B cell (primary cell): ENCODE data around the gene OR2T27. TPM values are rescaled to one million over a fixed set of nuclear protein-coding genes. Genes with fewer than 3 reads are reported as not detected.

Source experiments
- ATAC-seq: fragments of 200-7000 bp; cut with Tn5 transposase; one replicate; pipeline ENCODE4 v1.10.0; 2021; ENCODE audit warnings: low read depth, mild to moderate bottlenecking, moderate number of reproducible peaks, moderate library complexity
- CTCF ChIA-PET: fragments of 350-600 bp; sonication (Branson Sonifier 250); formaldehyde crosslinking; loops from one replicate; lab custom pipeline; 2021; ENCODE audit warnings: antibody characterized with exemption, inconsistent platforms; lab: Charles Lee
- POLR2A ChIA-PET: fragments of 350-600 bp; sonication (Branson Sonifier 250); formaldehyde crosslinking; loops from one replicate; lab custom pipeline; 2021; ENCODE audit warnings: antibody characterized with exemption; lab: Charles Lee
- DNase-seq: peaks from one replicate; pipeline ENCODE4 v3.0.0; 2013
- H2AFZ ChIP-seq: 2 replicates; pipeline ENCODE4 v1.6.1; 2012; ENCODE audit warnings: mild to moderate bottlenecking, low read depth, low read length; ENCODE audit not compliant: insufficient read depth, poor library complexity, severe bottlenecking
- H3K27ac ChIP-seq, 2 donors: 1 replicate in 1 of 2; 2 replicates in 1 of 2; pipeline ENCODE4 v1.5.1; 2012 to 2013; ENCODE audit warnings: low read length in 2 of 2, mild to moderate bottlenecking in 2 of 2, moderate library complexity in 1 of 2
- H3K27me3 ChIP-seq, 4 experiments: fragments of 200-600 bp in 1 of 4; sonication (generic) in 1 of 4; replicated peaks in 1 of 4; 1 replicate in 2 of 4; 2 replicates in 2 of 4; pipeline versions ENCODE4 v1.6.1 to v1.7.0; 2013 to 2016; ENCODE audit warnings: low read length in 3 of 4, mild to moderate bottlenecking in 2 of 4, mixed read lengths in 1 of 4, moderate library complexity in 1 of 4; ENCODE audit not compliant: insufficient read depth in 4 of 4, control insufficient read depth in 3 of 4; ENCODE audit errors: control extremely low read depth in 1 of 4
- H3K36me3 ChIP-seq, 2 experiments: replicated peaks in 1 of 2; 1 replicate in 1 of 2; 2 replicates in 1 of 2; pipeline versions ENCODE4 v1.6.1 to v1.7.1; 2013; ENCODE audit warnings: low read length in 1 of 2; ENCODE audit not compliant: insufficient read depth in 2 of 2, control insufficient read depth in 1 of 2; ENCODE audit errors: control extremely low read depth in 1 of 2, extremely low read depth in 1 of 2
- H3K4me1 ChIP-seq, 2 donors: fragments of 200-600 bp in 1 of 2; sonication (generic) in 1 of 2; 1 replicate in 1 of 2; 2 replicates in 1 of 2; pipeline versions ENCODE4 v1.5.1 to v1.6.1; 2013 to 2017; ENCODE audit warnings: low read length in 2 of 2; ENCODE audit not compliant: control insufficient read depth in 2 of 2, insufficient read depth in 2 of 2
- H3K4me2 ChIP-seq: replicated peaks from 2 replicates; pipeline ENCODE3; 2012; ENCODE audit warnings: mild to moderate bottlenecking, low read depth, low read length; ENCODE audit not compliant: poor library complexity, severe bottlenecking
- H3K4me3 ChIP-seq, 5 experiments: fragments of 200-600 bp in 1 of 5; sonication (generic) in 1 of 5; 1 replicate in 3 of 5; 2 replicates in 2 of 5; pipeline versions ENCODE4 v1.5.1 to v1.7.0; 2011 to 2016; ENCODE audit warnings: low read length in 4 of 5, mild to moderate bottlenecking in 4 of 5, low read depth in 2 of 5, control low read depth in 1 of 5, moderate library complexity in 1 of 5; ENCODE audit not compliant: insufficient read depth in 1 of 5; ENCODE audit errors: control extremely low read depth in 1 of 5, extremely low read depth in 1 of 5
- H3K79me2 ChIP-seq: fragments of 200-600 bp; sonication (generic); one replicate; pipeline ENCODE4 v1.6.0; 2016; ENCODE audit warnings: low read length; ENCODE audit not compliant: control insufficient read depth, insufficient read depth
- H3K9ac ChIP-seq: fragments of 200-600 bp; sonication (generic); 2 replicates; pipeline ENCODE4 v1.6.1; 2017; ENCODE audit warnings: mild to moderate bottlenecking, low read length, moderate library complexity
- H3K9me3 ChIP-seq, 3 donors: one replicate each; pipeline versions ENCODE4 v1.6.1 to v1.7.1; 2013; ENCODE audit warnings: low read length in 2 of 3; ENCODE audit not compliant: control insufficient read depth in 2 of 3, insufficient read depth in 1 of 3; ENCODE audit errors: control extremely low read depth in 1 of 3
- H4K20me1 ChIP-seq: 2 replicates; pipeline ENCODE4 v1.6.0; 2012; ENCODE audit warnings: mild to moderate bottlenecking, low read length; ENCODE audit not compliant: insufficient read depth, control insufficient read depth, poor library complexity, severe bottlenecking
- H3K27ac Mint-ChIP-seq: one replicate; pipeline ENCODE4 v1.8.0; 2021; ENCODE audit warnings: mixed read lengths
- H3K27me3 Mint-ChIP-seq: one replicate; pipeline ENCODE4 v1.8.0; 2021; ENCODE audit warnings: mixed read lengths
- H3K4me1 Mint-ChIP-seq: one replicate; pipeline ENCODE4 v1.8.0; 2021; ENCODE audit warnings: mixed read lengths
- H3K4me3 Mint-ChIP-seq: one replicate; pipeline ENCODE4 v1.8.0; 2021; ENCODE audit warnings: mixed read lengths
- H3K9me3 Mint-ChIP-seq: one replicate; pipeline ENCODE4 v1.8.0; 2022; ENCODE audit warnings: mixed read lengths; ENCODE audit not compliant: insufficient read depth
- CTCF ChIP-seq: fragments of 200-600 bp; IDR thresholded peaks from one replicate; pipeline ENCODE4 v1.8.0; 2022; ENCODE audit warnings: antibody characterized with exemption, mild to moderate bottlenecking
- EZH2 ChIP-seq: IDR thresholded peaks from 2 replicates; pipeline ENCODE4 v1.6.1; 2012; ENCODE audit warnings: borderline replicate concordance, low read depth, mild to moderate bottlenecking, moderate library complexity, low read length; ENCODE audit not compliant: insufficient read depth, poor library complexity, severe bottlenecking
- WGBS: methylation state at CpG from one replicate; pipeline ENCODE4 v1.1.5; 2013; ENCODE audit warnings: missing lambda C conversion rate; ENCODE audit not compliant: insufficient coverage; 5-methylcytosine and 5-hydroxymethylcytosine counted together
- intact Hi-C: fragments of 100-400 bp; cut with micrococcal nuclease; formaldehyde crosslinking; loops from one replicate; pipeline ENCODE4 v1.10.0; 2022
- polyA plus RNA-seq: library from polyadenylated mRNA; depleted of rRNA; stranded (reverse); fragments of >200 nt; gene quantifications from 2 replicates; pipeline ENCODE4 v1.2.3, GENCODE V29; 2012
- total RNA-seq, 2 donors: library from RNA; stranded (reverse); fragments of 120-200 nt in 1 of 2; gene quantifications; 1 replicate in 1 of 2; 2 replicates in 1 of 2; pipeline versions ENCODE4 v1.2.3 to v1.2.4, GENCODE V29; 2013 to 2022

Gene OR2T27
- total and polyA plus RNA-seq, 2 donors (not counting 1 experiment from before 2014, with no cell fraction given): 0.10 TPM; not detected in 1

GRCh38 chr1:248697907-248698306 lies 42.6 kb upstream of the OR2T27 start:
- Mint-ChIP-seq H3K27ac (no peak overlapping the region), H3K4me3 (no peak overlapping the region), H3K27me3 (no peaks in the 10 kb centered on the region), H3K4me1 (peaks cover 13% of the 10 kb centered on the region), H3K9me3 (no peaks in the 10 kb centered on the region)
- Histone ChIP-seq H3K27me3 (no peaks in the 10 kb centered on the region), H3K4me1 (peaks cover 12 to 15% of the 10 kb centered on the region in 2 donors), H3K27ac (no peak overlapping the region), H3K4me2 (no peak overlapping the region), H3K36me3 (no peaks in the 10 kb centered on the region), H4K20me1 (no peaks in the 10 kb centered on the region), H3K79me2 (no peaks in the 10 kb centered on the region), H2AFZ (no peak overlapping the region), H3K9me3 (no peaks in the 10 kb centered on the region), H3K9ac (no peak overlapping the region), H3K4me3 (no peak overlapping the region)
- 96% methylated on average over 3 of the region's 6 CpGs for WGBS
- intact Hi-C loops: no loop called here
- CTCF ChIA-PET: interaction anchor here (1.2 to 21.8 kb wide), 9 partner anchors 8 to 227 kb away, joined by 3 to 274 read pairs (median 5); no protein-coding TSS in a partner anchor
- TF ChIP-seq EZH2 (no peak), CTCF (no peak)
- POLR2A ChIA-PET: no interaction called here
- ATAC-seq: no peak
- no peak for DNase-seq

GRCh38 chr1:248696774-248697173 lies 41.4 kb upstream of the OR2T27 start:
- Histone ChIP-seq H2AFZ (peak overlapping the region; percentile 57), H3K4me1 (peaks cover 12 to 15% of the 10 kb centered on the region in 2 donors), H3K27me3 (no peaks in the 10 kb centered on the region), H4K20me1 (no peaks in the 10 kb centered on the region), H3K36me3 (no peaks in the 10 kb centered on the region), H3K9me3 (peaks cover 0 to 6% (median 0%) of the 10 kb centered on the region in 3 donors), H3K27ac (peak overlapping the region in 1 of 2 donors; percentile 27), H3K79me2 (no peaks in the 10 kb centered on the region), H3K4me2 (peak overlapping the region; percentile 56), H3K4me3 (no peak overlapping the region), H3K9ac (peak overlapping the region; percentile 25)
- ChIA-PET CTCF (interaction anchor here (0.7 to 21.8 kb wide), 12 partner anchors 9 to 228 kb away, joined by 3 to 274 read pairs (median 5); no protein-coding TSS in a partner anchor), POLR2A (interaction anchor here (0.8 kb wide), 1 partner anchor 108 kb away, joined by 3 read pairs; no protein-coding TSS in a partner anchor)
- Mint-ChIP-seq H3K4me1 (peaks cover 13% of the 10 kb centered on the region), H3K27ac (peak overlapping the region; percentile 42), H3K9me3 (no peaks in the 10 kb centered on the region), H3K27me3 (no peaks in the 10 kb centered on the region), H3K4me3 (peak overlapping the region; percentile 4)
- DNase-seq (no peak), ATAC-seq (peak; percentile 57)
- intact Hi-C loops: no loop called here
- WGBS: 30% methylated on average over 3 of the region's 3 CpGs
- TF ChIP-seq EZH2 (no peak), CTCF (peak; percentile 2)
